ENCODE results near the gene AP3S1. TPM values are rescaled to one million over a fixed set of nuclear protein-coding genes. Genes with fewer than 3 reads are reported as not detected.
"Not testable (repeated sequence)": the region's sequence is repeated elsewhere in the genome, so short reads cannot be mapped to it uniquely, and the experiment has no call there.

The AP3S1 gene
- total RNA-seq, 1 experiment from 2014 or later, result 188 TPM

- H3K4me2 ChIP-seq (ENCODE audit: low read depth, low read length, poor library complexity, severe bottlenecking), result no peak overlapping the region
- no peak overlapping the region for H3K27ac ChIP-seq (ENCODE audit: low read length)
- H3K79me2 ChIP-seq (ENCODE audit: low read length), result no peaks in the 10 kb centered on the region
- H3K27me3 ChIP-seq (ENCODE audit: low read length), result no peaks in the 10 kb centered on the region
- no peak overlapping the region for H3K9ac ChIP-seq (ENCODE audit: low read length)
- no peak for DNase-seq
- no peaks in the 10 kb centered on the region for H3K9me2 ChIP-seq (replicated peaks; ENCODE audit: insufficient read depth, low read length)
- no peak overlapping the region for H2AFZ ChIP-seq (ENCODE audit: low read length)
- H4K20me1 ChIP-seq (ENCODE audit: insufficient read depth, low read depth, low read length), result no peaks in the 10 kb centered on the region
- no peak overlapping the region for H3K4me3 ChIP-seq (ENCODE audit: low read length)
- H3K9me3 ChIP-seq (ENCODE audit: low read length), result no peaks in the 10 kb centered on the region
- peaks cover 5% of the 10 kb centered on the region for H3K4me1 ChIP-seq (ENCODE audit: low read length)
- H3K36me3 ChIP-seq (ENCODE audit: insufficient read depth, low read length), result no peaks in the 10 kb centered on the region
These were observed 26.0 kb upstream of the AP3S1 start for GRCh38 chr5:115815693-115816225.

- no peak within 1 kb of the TSS for H3K9ac ChIP-seq (ENCODE audit: low read length)
- no peak for DNase-seq
- no peak within 1 kb of the TSS for H2AFZ ChIP-seq (ENCODE audit: low read length)
- no peak within 1 kb of the TSS for H3K27ac ChIP-seq (ENCODE audit: low read length)
- H3K4me1 ChIP-seq (ENCODE audit: low read length), result peaks cover 5% of the 10 kb centered on the region
- H3K27me3 ChIP-seq (ENCODE audit: low read length), result no peaks in the 10 kb centered on the region
- no peak within 1 kb of the TSS for H3K4me3 ChIP-seq (ENCODE audit: low read length)
- no peaks in the 10 kb centered on the region for H3K9me2 ChIP-seq (replicated peaks; ENCODE audit: insufficient read depth, low read length)
- H3K36me3 ChIP-seq (ENCODE audit: insufficient read depth, low read length), result no peaks in the 10 kb centered on the region
- no peaks in the 10 kb centered on the region for H3K9me3 ChIP-seq (ENCODE audit: low read length)
- no peaks in the 10 kb centered on the region for H4K20me1 ChIP-seq (ENCODE audit: insufficient read depth, low read depth, low read length)
- no peak within 1 kb of the TSS for H3K4me2 ChIP-seq (ENCODE audit: low read depth, low read length, poor library complexity, severe bottlenecking)
- no peaks in the 10 kb centered on the region for H3K79me2 ChIP-seq (ENCODE audit: low read length)
These were observed 25.3 kb upstream of the AP3S1 start, which contains the start of gene CDO1 for GRCh38 chr5:115816226-115817081. CDO1 (minus strand) TSS chr5:115816659; CDS start chr5:115816397, 262 bp downstream.

- Histone ChIP-seq H3K9ac (ENCODE audit: low read length) (no peak overlapping the region), H4K20me1 (ENCODE audit: insufficient read depth, low read depth, low read length) (no peaks in the 10 kb centered on the region), H3K4me3 (ENCODE audit: low read length) (no peak overlapping the region), H3K4me2 (ENCODE audit: low read depth, low read length, poor library complexity, severe bottlenecking) (no peak overlapping the region), H3K4me1 (ENCODE audit: low read length) (peaks cover 5% of the 10 kb centered on the region), H3K27me3 (ENCODE audit: low read length) (no peaks in the 10 kb centered on the region), H3K36me3 (ENCODE audit: insufficient read depth, low read length) (no peaks in the 10 kb centered on the region), H3K9me3 (ENCODE audit: low read length) (no peaks in the 10 kb centered on the region), H2AFZ (ENCODE audit: low read length) (no peak overlapping the region), H3K27ac (ENCODE audit: low read length) (no peak overlapping the region), H3K9me2 (replicated peaks; ENCODE audit: insufficient read depth, low read length) (no peaks in the 10 kb centered on the region), H3K79me2 (ENCODE audit: low read length) (no peaks in the 10 kb centered on the region)
- no peak for DNase-seq
These were observed 24.3 kb upstream of the AP3S1 start for GRCh38 chr5:115817386-115817785.

- H3K27me3 ChIP-seq (ENCODE audit: low read length), result no peaks in the 10 kb centered on the region
- no peaks in the 10 kb centered on the region for H4K20me1 ChIP-seq (ENCODE audit: insufficient read depth, low read depth, low read length)
- peaks cover 5% of the 10 kb centered on the region for H3K4me1 ChIP-seq (ENCODE audit: low read length)
- H3K4me2 ChIP-seq (ENCODE audit: low read depth, low read length, poor library complexity, severe bottlenecking), result no peak overlapping the region
- H3K9me3 ChIP-seq (ENCODE audit: low read length), result no peaks in the 10 kb centered on the region
- H3K79me2 ChIP-seq (ENCODE audit: low read length), result no peaks in the 10 kb centered on the region
- H2AFZ ChIP-seq (ENCODE audit: low read length), result no peak overlapping the region
- H3K27ac ChIP-seq (ENCODE audit: low read length), result no peak overlapping the region
- H3K9me2 ChIP-seq (replicated peaks; ENCODE audit: insufficient read depth, low read length), result no peaks in the 10 kb centered on the region
- H3K36me3 ChIP-seq (ENCODE audit: insufficient read depth, low read length), result no peaks in the 10 kb centered on the region
- no peak overlapping the region for H3K4me3 ChIP-seq (ENCODE audit: low read length)
- no peak for DNase-seq
- no peak overlapping the region for H3K9ac ChIP-seq (ENCODE audit: low read length)
These were observed 22.9 kb upstream of the AP3S1 start for GRCh38 chr5:115818821-115819220.

GRCh38 chr5:115820846-115821245 is 20.9 kb upstream of the AP3S1 start:
- no peaks in the 10 kb centered on the region for H3K27me3 ChIP-seq (ENCODE audit: low read length)
- no peak overlapping the region for H2AFZ ChIP-seq (ENCODE audit: low read length)
- H3K9ac ChIP-seq (ENCODE audit: low read length), result no peak overlapping the region
- H3K27ac ChIP-seq (ENCODE audit: low read length), result no peak overlapping the region
- no peak for DNase-seq
- no peak overlapping the region for H3K4me2 ChIP-seq (ENCODE audit: low read depth, low read length, poor library complexity, severe bottlenecking)
- no peaks in the 10 kb centered on the region for H3K79me2 ChIP-seq (ENCODE audit: low read length)
- H3K9me2 ChIP-seq (replicated peaks; ENCODE audit: insufficient read depth, low read length), result no peaks in the 10 kb centered on the region
- no peaks in the 10 kb centered on the region for H3K9me3 ChIP-seq (ENCODE audit: low read length)
- no peaks in the 10 kb centered on the region for H4K20me1 ChIP-seq (ENCODE audit: insufficient read depth, low read depth, low read length)
- H3K4me1 ChIP-seq (ENCODE audit: low read length), result peaks cover 5% of the 10 kb centered on the region
- H3K36me3 ChIP-seq (ENCODE audit: insufficient read depth, low read length), result no peaks in the 10 kb centered on the region
- H3K4me3 ChIP-seq (ENCODE audit: low read length), result no peak overlapping the region

GRCh38 chr5:115824983-115825382 is 16.8 kb upstream of the AP3S1 start:
- not testable (repeated sequence) for H3K9ac ChIP-seq (ENCODE audit: low read length); H3K27me3 ChIP-seq (ENCODE audit: low read length); H3K27ac ChIP-seq (ENCODE audit: low read length); H3K9me3 ChIP-seq (ENCODE audit: low read length); H3K4me3 ChIP-seq (ENCODE audit: low read length); H3K4me1 ChIP-seq (ENCODE audit: low read length); H3K9me2 ChIP-seq (replicated peaks; ENCODE audit: insufficient read depth, low read length); H3K79me2 ChIP-seq (ENCODE audit: low read length); H4K20me1 ChIP-seq (ENCODE audit: insufficient read depth, low read depth, low read length); H2AFZ ChIP-seq (ENCODE audit: low read length); DNase-seq; H3K4me2 ChIP-seq (ENCODE audit: low read depth, low read length, poor library complexity, severe bottlenecking)
- H3K36me3 ChIP-seq (ENCODE audit: insufficient read depth, low read length), result peaks cover 19% of the 10 kb centered on the region

- Histone ChIP-seq H3K4me3 (ENCODE audit: low read length) (no peak overlapping the region), H3K79me2 (ENCODE audit: low read length) (no peaks in the 10 kb centered on the region), H4K20me1 (ENCODE audit: insufficient read depth, low read depth, low read length) (no peaks in the 10 kb centered on the region), H3K27ac (ENCODE audit: low read length) (no peak overlapping the region), H3K9ac (ENCODE audit: low read length) (no peak overlapping the region), H2AFZ (ENCODE audit: low read length) (no peak overlapping the region), H3K9me3 (ENCODE audit: low read length) (no peaks in the 10 kb centered on the region), H3K27me3 (ENCODE audit: low read length) (no peaks in the 10 kb centered on the region), H3K4me1 (ENCODE audit: low read length) (peaks cover 10% of the 10 kb centered on the region), H3K9me2 (replicated peaks; ENCODE audit: insufficient read depth, low read length) (no peaks in the 10 kb centered on the region), H3K36me3 (ENCODE audit: insufficient read depth, low read length) (peaks cover 23% of the 10 kb centered on the region), H3K4me2 (ENCODE audit: low read depth, low read length, poor library complexity, severe bottlenecking) (no peak overlapping the region)
- no peak for DNase-seq
These were observed 15.8 kb upstream of the AP3S1 start for GRCh38 chr5:115825948-115826347.

GRCh38 chr5:115829913-115830312 is 11.8 kb upstream of the AP3S1 start:
- Histone ChIP-seq H3K27ac (ENCODE audit: low read length) (no peak overlapping the region), H3K79me2 (ENCODE audit: low read length) (no peaks in the 10 kb centered on the region), H4K20me1 (ENCODE audit: insufficient read depth, low read depth, low read length) (no peaks in the 10 kb centered on the region), H3K9me2 (replicated peaks; ENCODE audit: insufficient read depth, low read length) (no peaks in the 10 kb centered on the region), H3K4me3 (ENCODE audit: low read length) (no peak overlapping the region), H2AFZ (ENCODE audit: low read length) (no peak overlapping the region), H3K4me2 (ENCODE audit: low read depth, low read length, poor library complexity, severe bottlenecking) (no peak overlapping the region), H3K9ac (ENCODE audit: low read length) (no peak overlapping the region), H3K4me1 (ENCODE audit: low read length) (peaks cover 10% of the 10 kb centered on the region), H3K27me3 (ENCODE audit: low read length) (no peaks in the 10 kb centered on the region), H3K36me3 (ENCODE audit: insufficient read depth, low read length) (peaks cover 54% of the 10 kb centered on the region), H3K9me3 (ENCODE audit: low read length) (no peaks in the 10 kb centered on the region)
- DNase-seq, result no peak
